ENCODE data around the gene TGM2. TPM values are rescaled to one million over a fixed set of nuclear protein-coding genes. Genes with fewer than 3 reads are reported as not detected.

TGM2 gene
- total RNA-seq, 1 donor from 2014 or later, result 362 TPM

GRCh38 chr20:38098952-38099351 lies 66.1 kb downstream of the TGM2 start:
- H3K27ac ChIP-seq, result no peak overlapping the region
- no peaks in the 10 kb centered on the region for H3K9me3 ChIP-seq
- no peaks in the 10 kb centered on the region for H3K27me3 ChIP-seq (ENCODE audit: low read depth)
- peaks cover 34% of the 10 kb centered on the region for H3K4me1 ChIP-seq
- no peak for TF ChIP-seq CTCF (IDR thresholded peaks at IDR 0.05)
- ATAC-seq, result no peak
- intact Hi-C loops (cut with DNase I), result no loop called here
- H3K4me3 ChIP-seq, result no peak overlapping the region
- H3K36me3 ChIP-seq, result no peaks in the 10 kb centered on the region
- DNase-seq, result no peak

- no peak for TF ChIP-seq CTCF (IDR thresholded peaks at IDR 0.05)
- peak; percentile 47 to 52 for ATAC-seq
- H3K27ac ChIP-seq, result peak overlapping the region; percentile 71
- H3K4me3 ChIP-seq, result no peak overlapping the region
- DNase-seq, result no peak
- peaks cover 15% of the 10 kb centered on the region for H3K36me3 ChIP-seq
- intact Hi-C loops (cut with DNase I), result no loop called here
- no peaks in the 10 kb centered on the region for H3K9me3 ChIP-seq
- peaks cover 60% of the 10 kb centered on the region for H3K4me1 ChIP-seq
- H3K27me3 ChIP-seq (ENCODE audit: low read depth), result no peaks in the 10 kb centered on the region
Observed at GRCh38 chr20:38095017-38095686, 69.9 kb downstream of the TGM2 start.

DNA sequence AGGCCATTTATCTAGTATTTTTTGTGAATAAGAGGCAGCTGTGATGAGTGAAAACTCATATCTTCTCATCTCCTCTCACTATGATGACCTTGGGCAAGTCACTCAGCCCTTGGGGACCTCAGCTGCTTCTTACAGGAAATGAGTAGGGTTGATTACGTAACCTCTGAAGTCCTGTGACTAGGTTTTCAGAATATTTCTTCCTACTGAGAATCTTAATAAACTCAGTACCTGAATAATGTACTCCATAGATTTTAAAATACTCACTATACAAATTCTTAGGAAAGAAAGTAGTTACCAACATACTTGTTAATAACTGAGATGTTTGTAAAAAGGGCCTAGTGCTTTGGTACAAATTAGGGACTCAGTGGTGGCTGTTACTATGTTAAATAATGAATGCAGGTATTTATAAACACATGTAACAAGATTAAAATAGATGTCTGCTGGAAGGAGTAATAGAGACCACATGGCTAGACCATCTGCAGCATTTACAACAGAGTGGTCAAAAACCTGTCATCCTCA lies 70.6 kb downstream of the TGM2 start:
- Histone ChIP-seq H3K27me3 (ENCODE audit: low read depth) (no peaks in the 10 kb centered on the region), H3K4me1 (peaks cover 59% of the 10 kb centered on the region), H3K9me3 (no peaks in the 10 kb centered on the region), H3K36me3 (peaks cover 22% of the 10 kb centered on the region), H3K4me3 (no peak overlapping the region), H3K27ac (peak overlapping the region; percentile 71)
- ATAC-seq (peak; percentile 77 to 83), DNase-seq (no peak)
- intact Hi-C loops (cut with DNase I), result no loop called here
- TF ChIP-seq CTCF (IDR thresholded peaks at IDR 0.05), result no peak

- H3K4me3 ChIP-seq, result no peak overlapping the region
- DNase-seq (no peak), ATAC-seq (no peak)
- H3K9me3 ChIP-seq, result no peaks in the 10 kb centered on the region
- intact Hi-C loops (cut with DNase I), result no loop called here
- TF ChIP-seq CTCF (IDR thresholded peaks at IDR 0.05), result no peak
- H3K36me3 ChIP-seq, result peaks cover 30% of the 10 kb centered on the region
- no peaks in the 10 kb centered on the region for H3K27me3 ChIP-seq (ENCODE audit: low read depth)
- H3K4me1 ChIP-seq, result peaks cover 51% of the 10 kb centered on the region
- no peak overlapping the region for H3K27ac ChIP-seq
Observed at GRCh38 chr20:38093641-38094077, 71.4 kb downstream of the TGM2 start.

- H3K27ac ChIP-seq, result no peak overlapping the region
- H3K4me3 ChIP-seq, result no peak overlapping the region
- peaks cover 47% of the 10 kb centered on the region for H3K4me1 ChIP-seq
- DNase-seq (no peak), ATAC-seq (no peak)
- peaks cover 37% of the 10 kb centered on the region for H3K36me3 ChIP-seq
- no peak for TF ChIP-seq CTCF (IDR thresholded peaks at IDR 0.05)
- intact Hi-C loops (cut with DNase I), result no loop called here
- no peaks in the 10 kb centered on the region for H3K9me3 ChIP-seq
- no peaks in the 10 kb centered on the region for H3K27me3 ChIP-seq (ENCODE audit: low read depth)
Observed at GRCh38 chr20:38092915-38093314, 72.2 kb downstream of the TGM2 start.

Data from lower lobe of right lung (tissue), 2 donors.